K562 (cell line): Measurements from ENCODE around the gene LCN15.

Experiments
- CBFB ChIP-seq: sonication (generic); formaldehyde crosslinking; IDR thresholded peaks from 2 replicates; pipeline ENCODE4 v1.4.0; 2020; ENCODE audit warnings: mild to moderate bottlenecking, missing genetic modification reagents
- CBX2 ChIP-seq: fragments of 200-600 bp; sonication (generic); IDR thresholded peaks from one replicate; pipeline ENCODE4 v1.6.1; 2012; ENCODE audit warnings: mild to moderate bottlenecking, low read length, inconsistent platforms; ENCODE audit not compliant: insufficient read depth, poor library complexity, severe bottlenecking
- ETV6 ChIP-seq, 3 experiments: fragments of 150-350 bp in 1 of 3; sonication (generic) in 1 of 3; formaldehyde crosslinking in 1 of 3; IDR thresholded peaks; 2 replicates each; pipeline versions ENCODE4 v1.6.1 to v1.8.0; 2014 to 2022; ENCODE audit warnings: borderline replicate concordance in 2 of 3, low read depth in 2 of 3, antibody characterized with exemption in 1 of 3, low read length in 1 of 3, mild to moderate bottlenecking in 1 of 3, missing genetic modification reagents in 1 of 3
- HDAC3 ChIP-seq: fragments of 450-650 bp; IDR thresholded peaks from 2 replicates; pipeline ENCODE4 v1.6.1; 2018; ENCODE audit warnings: borderline replicate concordance, mild to moderate bottlenecking, moderate library complexity; ENCODE audit not compliant: partially characterized antibody
- SMARCC2 ChIP-seq: fragments of 450-650 bp; IDR thresholded peaks from 2 replicates; pipeline ENCODE4 v1.6.1; 2017; ENCODE audit warnings: antibody characterized with exemption, moderate library complexity, mild to moderate bottlenecking, low read depth
- SMC3 ChIP-seq: conservative IDR thresholded peaks from 2 replicates; pipeline ENCODE4 v1.6.1; 2011; ENCODE audit warnings: low read depth, low read length, improper control_type of control experiment; ENCODE audit not compliant: insufficient read depth
- STAG1 ChIP-seq: sonication (generic); formaldehyde crosslinking; IDR thresholded peaks from 2 replicates; pipeline ENCODE4 v1.5.0; 2020; ENCODE audit warnings: missing genetic modification reagents, borderline replicate concordance
- ZNF253 ChIP-seq: fragments of 250-450 bp; sonication (Bioruptor Pico); conservative IDR thresholded peaks from 2 replicates; pipeline ENCODE4 v1.6.1; 2021; ENCODE audit warnings: mild to moderate bottlenecking
- TF ChIP-seq, protein P1 (sequence below), 3 experiments: IDR thresholded peaks in 2 of 3; conservative IDR thresholded peaks in 1 of 3; 2 replicates each; pipeline ENCODE4 v1.5.1; 2011 to 2012; ENCODE audit warnings: low read length in 3 of 3, mild to moderate bottlenecking in 3 of 3, control low read depth in 2 of 3, improper control_type of control experiment in 1 of 3, inconsistent platforms in 1 of 3, low read depth in 1 of 3, mixed read lengths in 1 of 3, moderate library complexity in 1 of 3; ENCODE audit not compliant: insufficient read depth in 2 of 3

GRCh38 chr9:136762221-136762691 lies 2.1 kb downstream of the LCN15 start:
- no peak for TF ChIP-seq SMC3
- TF ChIP-seq, protein P1, sequence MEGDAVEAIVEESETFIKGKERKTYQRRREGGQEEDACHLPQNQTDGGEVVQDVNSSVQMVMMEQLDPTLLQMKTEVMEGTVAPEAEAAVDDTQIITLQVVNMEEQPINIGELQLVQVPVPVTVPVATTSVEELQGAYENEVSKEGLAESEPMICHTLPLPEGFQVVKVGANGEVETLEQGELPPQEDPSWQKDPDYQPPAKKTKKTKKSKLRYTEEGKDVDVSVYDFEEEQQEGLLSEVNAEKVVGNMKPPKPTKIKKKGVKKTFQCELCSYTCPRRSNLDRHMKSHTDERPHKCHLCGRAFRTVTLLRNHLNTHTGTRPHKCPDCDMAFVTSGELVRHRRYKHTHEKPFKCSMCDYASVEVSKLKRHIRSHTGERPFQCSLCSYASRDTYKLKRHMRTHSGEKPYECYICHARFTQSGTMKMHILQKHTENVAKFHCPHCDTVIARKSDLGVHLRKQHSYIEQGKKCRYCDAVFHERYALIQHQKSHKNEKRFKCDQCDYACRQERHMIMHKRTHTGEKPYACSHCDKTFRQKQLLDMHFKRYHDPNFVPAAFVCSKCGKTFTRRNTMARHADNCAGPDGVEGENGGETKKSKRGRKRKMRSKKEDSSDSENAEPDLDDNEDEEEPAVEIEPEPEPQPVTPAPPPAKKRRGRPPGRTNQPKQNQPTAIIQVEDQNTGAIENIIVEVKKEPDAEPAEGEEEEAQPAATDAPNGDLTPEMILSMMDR (IDR thresholded peaks at IDR 0.05 in 2 of 3, conservative IDR thresholded peaks at IDR 0.05 in 1 of 3; ENCODE audit: insufficient read depth in 2 of 3, low read depth in 1 of 3, low read length in 3 of 3) = no peak
- no peak for TF ChIP-seq CBX2
- no peak for TF ChIP-seq ETV6 (IDR thresholded peaks at IDR 0.05; ENCODE audit: borderline replicate concordance in 1 of 2, low read depth in 2 of 2, low read length in 1 of 2)
- TF ChIP-seq ETV6 (CRISPR knock-in tag; IDR thresholded peaks at IDR 0.05; ENCODE audit: borderline replicate concordance) = no peak
- TF ChIP-seq STAG1 (CRISPR knock-in tag) = no peak
- no peak for TF ChIP-seq SMARCC2
- TF ChIP-seq CBFB (CRISPR knock-in tag) = no peak
- TF ChIP-seq HDAC3 = no peak
- no peak for TF ChIP-seq ZNF253 (CRISPR knock-in tag)
